Esophagus squamous epithelium (tissue), 4 donors: ENCODE data around the gene ANAPC15.

ENCODE experiments used
- CTCF ChIP-seq, 6 experiments: fragments of 450-650 bp in 4 of 6; fragments of 200-600 bp in 2 of 6; sonication (generic) in 2 of 6; IDR thresholded peaks; one replicate each; pipeline ENCODE4 v1.5.1; 2016 to 2019; ENCODE audit warnings: antibody characterized with exemption in 6 of 6, mild to moderate bottlenecking in 4 of 6, moderate library complexity in 4 of 6
- POLR2A ChIP-seq, 4 donors: fragments of 450-650 bp; IDR thresholded peaks; one replicate each; pipeline ENCODE4 v1.6.1; 2017; ENCODE audit warnings: antibody characterized with exemption in 4 of 4, mild to moderate bottlenecking in 4 of 4, moderate library complexity in 3 of 4

GRCh38 chr11:72105888-72106287 lies 6.6 kb downstream of the ANAPC15 start, which contains the start of gene TOMT:
- TF ChIP-seq POLR2A (IDR thresholded peaks at IDR 0.05) (no peak), CTCF (IDR thresholded peaks at IDR 0.05) (no peak)
